NCI-H2081 treated with DMSO at 0.1 percent for 48 hours (cell line): ENCODE data around the gene FNIP1.
"Not testable (repeated sequence)": the region's sequence is repeated elsewhere in the genome, so short reads cannot be mapped to it uniquely, and the experiment has no call there.

Experiments
- DNase-seq: peaks from one replicate; lab custom pipeline; 2025; lab: John Stamatoyannopoulos, UW

FNIP1 gene

GRCh38 chr5:131637694-131638093, 159.1 kb downstream of the FNIP1 start:
- DNase-seq = no peak

- DNase-seq = no peak
These were observed 160.9 kb downstream of the FNIP1 start for GRCh38 chr5:131635684-131636572.

- peak; percentile 79 for DNase-seq
These were observed 161.7 kb downstream of the FNIP1 start, which contains the start of gene RAPGEF6 for GRCh38 chr5:131634996-131635683. Gene RAPGEF6 (minus strand): TSS chr5:131635229. CDS start chr5:131635030, 199 bp downstream.

GRCh38 chr5:131634666-131634995, 162.2 kb downstream of the FNIP1 start:
- no peak for DNase-seq

- DNase-seq = no peak
These were observed 162.6 kb downstream of the FNIP1 start for GRCh38 chr5:131634238-131634637.

- DNase-seq = no peak
These were observed 163.0 kb downstream of the FNIP1 start for GRCh38 chr5:131633830-131634229.

GRCh38 chr5:131630963-131631350, 165.9 kb downstream of the FNIP1 start:
- DNase-seq = no peak

- peak; percentile 10 for DNase-seq
These were observed 166.4 kb downstream of the FNIP1 start for GRCh38 chr5:131630208-131630962.

- no peak for DNase-seq
These were observed 167.8 kb downstream of the FNIP1 start for GRCh38 chr5:131628990-131629389.

GRCh38 chr5:131627207-131627865, 169.5 kb downstream of the FNIP1 start:
- no peak for DNase-seq

- DNase-seq = no peak
These were observed 174.2 kb downstream of the FNIP1 start for GRCh38 chr5:131622633-131623032.

- DNase-seq = not testable (repeated sequence)
These were observed 175.7 kb downstream of the FNIP1 start for GRCh38 chr5:131621164-131621563.

- no peak for DNase-seq
These were observed 177.7 kb downstream of the FNIP1 start for GRCh38 chr5:131619102-131619501.

- DNase-seq = no peak
These were observed 179.5 kb downstream of the FNIP1 start for GRCh38 chr5:131617140-131617822.

- no peak for DNase-seq
These were observed 180.9 kb downstream of the FNIP1 start for GRCh38 chr5:131615957-131616356.

- no peak for DNase-seq
These were observed 183.4 kb downstream of the FNIP1 start for GRCh38 chr5:131613423-131613822.

GRCh38 chr5:131611064-131611381, 185.8 kb downstream of the FNIP1 start:
- no peak for DNase-seq

GRCh38 chr5:131610198-131611063, 186.4 kb downstream of the FNIP1 start:
- DNase-seq = no peak

- DNase-seq = no peak
These were observed 187.0 kb downstream of the FNIP1 start for GRCh38 chr5:131609774-131610173.

GRCh38 chr5:131608597-131608996, 188.2 kb downstream of the FNIP1 start:
- no peak for DNase-seq
